CD4-positive, alpha-beta T cell (primary cell): ENCODE measurements around the gene POLR2C. TPM values are rescaled to one million over a fixed set of nuclear protein-coding genes. Genes with fewer than 3 reads are reported as not detected.

ENCODE experiments used
- ATAC-seq: fragments of 200-7000 bp; cut with Tn5 transposase; one replicate; pipeline ENCODE4 v1.10.0; 2022; ENCODE audit warnings: mild to moderate bottlenecking; ENCODE audit not compliant: poor library complexity
- CTCF ChIA-PET: fragments of 350-600 bp; sonication (Branson Sonifier 250); formaldehyde crosslinking; loops from one replicate; lab custom pipeline; 2021; ENCODE audit warnings: antibody characterized with exemption, inconsistent platforms; lab: Charles Lee
- POLR2A ChIA-PET: fragments of 350-600 bp; sonication (Branson Sonifier 250); formaldehyde crosslinking; loops from one replicate; lab custom pipeline; 2021; ENCODE audit warnings: antibody characterized with exemption, inconsistent platforms; lab: Charles Lee
- DNase-seq, 14 experiments: peaks; one replicate each; pipeline ENCODE4 v3.0.0-alpha.2; 2013 to 2020; ENCODE audit warnings: mixed read lengths in 2 of 14
- H3K27ac ChIP-seq, 2 donors: one replicate each; pipeline versions ENCODE4 v1.5.1 to v1.7.0; 2013; ENCODE audit warnings: low read length in 2 of 2, low read depth in 1 of 2, mild to moderate bottlenecking in 1 of 2
- H3K27me3 ChIP-seq, 2 experiments: 1 replicate in 1 of 2; 2 replicates in 1 of 2; pipeline versions ENCODE4 v1.6.1 to v1.7.0; 2013; ENCODE audit warnings: low read length in 2 of 2, control low read depth in 1 of 2, mild to moderate bottlenecking in 1 of 2, moderate library complexity in 1 of 2; ENCODE audit not compliant: insufficient read depth in 2 of 2, control insufficient read depth in 1 of 2
- H3K36me3 ChIP-seq: one replicate; pipeline ENCODE4 v1.6.1; 2013; ENCODE audit warnings: low read length, control low read depth; ENCODE audit not compliant: insufficient read depth
- H3K4me1 ChIP-seq: one replicate; pipeline ENCODE4 v1.6.1; 2013; ENCODE audit warnings: low read length, control low read depth; ENCODE audit not compliant: insufficient read depth
- H3K4me3 ChIP-seq: one replicate; pipeline ENCODE4 v1.5.1; 2013; ENCODE audit warnings: mild to moderate bottlenecking, low read length, moderate library complexity
- H3K9me3 ChIP-seq, 2 experiments: 1 replicate in 1 of 2; 2 replicates in 1 of 2; pipeline versions ENCODE4 v1.6.1 to v1.7.0; 2013; ENCODE audit warnings: low read length in 2 of 2, mild to moderate bottlenecking in 2 of 2, control low read depth in 1 of 2, moderate library complexity in 1 of 2; ENCODE audit not compliant: control insufficient read depth in 1 of 2, insufficient read depth in 1 of 2
- H3K27ac Mint-ChIP-seq: one replicate; pipeline ENCODE4 v1.8.0; 2020; ENCODE audit warnings: mixed read lengths
- H3K27me3 Mint-ChIP-seq: one replicate; pipeline ENCODE4 v1.8.0; 2021; ENCODE audit warnings: mixed read lengths
- H3K36me3 Mint-ChIP-seq: one replicate; pipeline ENCODE4 v1.8.0; 2021; ENCODE audit warnings: low read depth, mixed read lengths
- H3K4me1 Mint-ChIP-seq: one replicate; pipeline ENCODE4 v1.8.0; 2021; ENCODE audit warnings: low read depth, mixed read lengths
- H3K4me3 Mint-ChIP-seq: one replicate; pipeline ENCODE4 v1.8.0; 2020; ENCODE audit warnings: mild to moderate bottlenecking, mixed read lengths
- H3K9me3 Mint-ChIP-seq: one replicate; pipeline ENCODE4 v1.8.0; 2020; ENCODE audit warnings: mixed read lengths
- intact Hi-C, 2 experiments: fragments of 100-400 bp; cut with DNase I in 1 of 2; cut with micrococcal nuclease in 1 of 2; formaldehyde crosslinking; loops; one replicate each; pipeline versions ENCODE4 v1.15.1 to v1.9.0; 2023 to 2025; cut with DNase I, micrococcal nuclease
- total RNA-seq, 174 experiments: library from RNA in 2 of 174; stranded (reverse) in 2 of 174; gene quantifications; one replicate each; pipeline ENCODE4 v1.2.3 and lab custom pipeline; 2021 to 2026
- TF ChIP-seq, protein P1 (sequence below): fragments of 200-600 bp; IDR thresholded peaks from one replicate; pipeline ENCODE4 v1.8.0; 2022; ENCODE audit warnings: antibody characterized with exemption, mild to moderate bottlenecking

POLR2C gene
- total RNA-seq, 2 experiments from 2014 or later = 124 to 125 TPM

- H3K4me1 ChIP-seq = peaks cover 21% of the 10 kb centered on the region
- H3K9me3 Mint-ChIP-seq = no peaks in the 10 kb centered on the region
- no peaks in the 10 kb centered on the region for H3K9me3 ChIP-seq
- no peak overlapping the region for H3K4me3 ChIP-seq
- intact Hi-C loops = loop anchor here in 1 of 2 experiments (5.0 kb wide), 1 partner anchor 648 kb away; the partner anchor contains the start of gene CFAP20
- POLR2A ChIA-PET = no interaction called here
- H3K27me3 Mint-ChIP-seq = no peaks in the 10 kb centered on the region
- H3K27ac Mint-ChIP-seq = no peak overlapping the region
- H3K27ac ChIP-seq = no peak overlapping the region
- peaks cover 15% of the 10 kb centered on the region for H3K4me1 Mint-ChIP-seq
- no peak overlapping the region for H3K4me3 Mint-ChIP-seq
- no peaks in the 10 kb centered on the region for H3K27me3 ChIP-seq
- ATAC-seq (no peak), DNase-seq (no peak)
- TF ChIP-seq, protein P1, sequence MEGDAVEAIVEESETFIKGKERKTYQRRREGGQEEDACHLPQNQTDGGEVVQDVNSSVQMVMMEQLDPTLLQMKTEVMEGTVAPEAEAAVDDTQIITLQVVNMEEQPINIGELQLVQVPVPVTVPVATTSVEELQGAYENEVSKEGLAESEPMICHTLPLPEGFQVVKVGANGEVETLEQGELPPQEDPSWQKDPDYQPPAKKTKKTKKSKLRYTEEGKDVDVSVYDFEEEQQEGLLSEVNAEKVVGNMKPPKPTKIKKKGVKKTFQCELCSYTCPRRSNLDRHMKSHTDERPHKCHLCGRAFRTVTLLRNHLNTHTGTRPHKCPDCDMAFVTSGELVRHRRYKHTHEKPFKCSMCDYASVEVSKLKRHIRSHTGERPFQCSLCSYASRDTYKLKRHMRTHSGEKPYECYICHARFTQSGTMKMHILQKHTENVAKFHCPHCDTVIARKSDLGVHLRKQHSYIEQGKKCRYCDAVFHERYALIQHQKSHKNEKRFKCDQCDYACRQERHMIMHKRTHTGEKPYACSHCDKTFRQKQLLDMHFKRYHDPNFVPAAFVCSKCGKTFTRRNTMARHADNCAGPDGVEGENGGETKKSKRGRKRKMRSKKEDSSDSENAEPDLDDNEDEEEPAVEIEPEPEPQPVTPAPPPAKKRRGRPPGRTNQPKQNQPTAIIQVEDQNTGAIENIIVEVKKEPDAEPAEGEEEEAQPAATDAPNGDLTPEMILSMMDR = no peak
- CTCF ChIA-PET = no interaction called here
- H3K36me3 Mint-ChIP-seq = peaks cover 6% of the 10 kb centered on the region
- H3K36me3 ChIP-seq = no peaks in the 10 kb centered on the region
Observed at GRCh38 chr16:57479205-57479975, 16.9 kb downstream of the POLR2C start.

GRCh38 chr16:57479976-57480753 lies 17.7 kb downstream of the POLR2C start:
- intact Hi-C loops = loop anchor here in 1 of 2 experiments (5.0 kb wide), 1 partner anchor 647 kb away; the partner anchor contains the start of gene CFAP20
- DNase-seq (no peak), ATAC-seq (no peak)
- H3K27ac ChIP-seq = no peak overlapping the region
- peaks cover 28% of the 10 kb centered on the region for H3K4me1 ChIP-seq
- POLR2A ChIA-PET = interaction anchor here (1.0 to 1.3 kb wide), 2 partner anchors 15 to 54 kb away, joined by 3 read pairs; no protein-coding TSS in a partner anchor
- CTCF ChIA-PET = no interaction called here
- no peaks in the 10 kb centered on the region for H3K9me3 ChIP-seq
- no peaks in the 10 kb centered on the region for H3K27me3 Mint-ChIP-seq
- H3K4me3 ChIP-seq = no peak overlapping the region
- H3K27me3 ChIP-seq = no peaks in the 10 kb centered on the region
- no peak overlapping the region for H3K27ac Mint-ChIP-seq
- peaks cover 6% of the 10 kb centered on the region for H3K36me3 Mint-ChIP-seq
- TF ChIP-seq, protein P1 = no peak
- no peaks in the 10 kb centered on the region for H3K9me3 Mint-ChIP-seq
- H3K36me3 ChIP-seq = no peaks in the 10 kb centered on the region
- H3K4me3 Mint-ChIP-seq = no peak overlapping the region
- H3K4me1 Mint-ChIP-seq = peaks cover 23% of the 10 kb centered on the region

- CTCF ChIA-PET = no interaction called here
- Mint-ChIP-seq H3K36me3 (peaks cover 5% of the 10 kb centered on the region), H3K9me3 (no peaks in the 10 kb centered on the region), H3K4me1 (peaks cover 27% of the 10 kb centered on the region), H3K27me3 (no peaks in the 10 kb centered on the region), H3K4me3 (no peak overlapping the region), H3K27ac (no peak overlapping the region)
- intact Hi-C loops = no loop called here
- Histone ChIP-seq H3K27ac (no peak overlapping the region), H3K4me1 (peaks cover 31% of the 10 kb centered on the region), H3K4me3 (no peak overlapping the region), H3K27me3 (no peaks in the 10 kb centered on the region), H3K9me3 (no peaks in the 10 kb centered on the region), H3K36me3 (no peaks in the 10 kb centered on the region)
- no peak for DNase-seq
- TF ChIP-seq, protein P1 = no peak
- no peak for ATAC-seq
- POLR2A ChIA-PET = interaction anchor here (1.0 to 1.3 kb wide), 2 partner anchors 16 to 54 kb away, joined by 3 read pairs; no protein-coding TSS in a partner anchor
Observed at GRCh38 chr16:57480754-57481230, 18.3 kb downstream of the POLR2C start.
